HEK293 (cell line): ENCODE measurements around the gene CFAP157.

Experiments
- CTCF ChIA-PET: fragments of 350-600 bp; formaldehyde crosslinking; extraction: SDS; loops from one replicate; lab custom pipeline; 2021; ENCODE audit warnings: antibody characterized with exemption; lab: Yijun Ruan, JAX
- POLR2A ChIA-PET: fragments of 300-600 bp; formaldehyde crosslinking; extraction: SDS; loops from one replicate; lab custom pipeline; 2020; ENCODE audit warnings: antibody characterized with exemption, inconsistent platforms; lab: Yijun Ruan, JAX
- H3K27ac ChIP-seq: fragments of 200-500 bp; sonication (Bioruptor generic); 2 replicates; pipeline ENCODE4 v1.5.1; 2014; ENCODE audit warnings: low read depth, low read length, control low read depth, inconsistent platforms; ENCODE audit errors: extremely low read depth
- H3K36me3 ChIP-seq, 2 experiments: fragments of 200-500 bp in 1 of 2; sonication (Bioruptor generic) in 1 of 2; 1 replicate in 1 of 2; 2 replicates in 1 of 2; pipeline ENCODE4 v1.5.1; 2014 to 2017; ENCODE audit warnings: inconsistent platforms in 2 of 2, low read length in 2 of 2; ENCODE audit not compliant: control insufficient read depth in 2 of 2, insufficient read depth in 1 of 2
- H3K4me1 ChIP-seq: fragments of 200-500 bp; sonication (Bioruptor generic); 2 replicates; pipeline ENCODE4 v1.5.1; 2014; ENCODE audit warnings: mild to moderate bottlenecking, low read length, inconsistent platforms; ENCODE audit not compliant: control insufficient read depth, insufficient read depth
- H3K4me3 ChIP-seq: 2 replicates; pipeline ENCODE4 v1.5.1; 2011; ENCODE audit warnings: low read depth, mild to moderate bottlenecking, control low read depth, low read length, moderate library complexity
- H3K9me3 ChIP-seq: fragments of 200-500 bp; sonication (Bioruptor generic); 2 replicates; pipeline ENCODE4 v1.5.1; 2014; ENCODE audit warnings: low read depth, low read length, inconsistent platforms; ENCODE audit not compliant: control insufficient read depth, insufficient read depth
- BCL11B ChIP-seq: fragments of 450-650 bp; formaldehyde crosslinking; IDR thresholded peaks from 2 replicates; pipeline ENCODE4 v1.5.1; 2016; ENCODE audit warnings: low read depth, missing biosample characterization, missing genetic modification characterization
- GLI4 ChIP-seq: fragments of 450-650 bp; formaldehyde crosslinking; IDR thresholded peaks from 2 replicates; pipeline ENCODE4 v1.5.1; 2016; ENCODE audit warnings: missing biosample characterization, missing genetic modification characterization
- KLF17 ChIP-seq: fragments of 450-650 bp; formaldehyde crosslinking; IDR thresholded peaks from 2 replicates; pipeline ENCODE4 v1.5.1; 2016; ENCODE audit warnings: missing biosample characterization, missing genetic modification characterization
- KLF9 ChIP-seq: fragments of 450-650 bp; formaldehyde crosslinking; IDR thresholded peaks from 2 replicates; pipeline ENCODE4 v1.5.1; 2016; ENCODE audit warnings: missing biosample characterization, missing genetic modification characterization, low read depth
- PBX3 ChIP-seq: sonication (generic); formaldehyde crosslinking; IDR thresholded peaks from 2 replicates; pipeline ENCODE4 v1.8.1; 2022; ENCODE audit warnings: mild to moderate bottlenecking, moderate library complexity, missing genetic modification reagents
- PRDM10 ChIP-seq: fragments of 450-650 bp; formaldehyde crosslinking; IDR thresholded peaks from 2 replicates; pipeline ENCODE4 v1.5.1; 2016; ENCODE audit warnings: missing biosample characterization, missing genetic modification characterization
- SCRT1 ChIP-seq: fragments of 450-650 bp; formaldehyde crosslinking; IDR thresholded peaks from 2 replicates; pipeline ENCODE4 v1.5.1; 2016; ENCODE audit warnings: missing biosample characterization, missing genetic modification characterization, borderline replicate concordance
- SCRT2 ChIP-seq: fragments of 450-650 bp; formaldehyde crosslinking; IDR thresholded peaks from 2 replicates; pipeline ENCODE4 v1.5.1; 2016; ENCODE audit warnings: missing biosample characterization, missing genetic modification characterization
- SP3 ChIP-seq: fragments of 450-650 bp; formaldehyde crosslinking; IDR thresholded peaks from 2 replicates; pipeline ENCODE4 v1.5.1; 2016; ENCODE audit warnings: missing biosample characterization, missing genetic modification characterization
- TRIM28 ChIP-seq: IDR thresholded peaks from 2 replicates; pipeline ENCODE4 v1.6.1; 2011; ENCODE audit warnings: low read length, control low read depth, borderline replicate concordance
- YY1 ChIP-seq: fragments of 450-650 bp; formaldehyde crosslinking; IDR thresholded peaks from 2 replicates; pipeline ENCODE4 v1.5.1; 2018; ENCODE audit warnings: missing biosample characterization, missing genetic modification characterization
- ZNF140 ChIP-seq: fragments of 450-650 bp; formaldehyde crosslinking; IDR thresholded peaks from 2 replicates; pipeline ENCODE4 v1.5.1; 2016; ENCODE audit warnings: missing biosample characterization, missing genetic modification characterization
- ZNF391 ChIP-seq: fragments of 450-650 bp; formaldehyde crosslinking; IDR thresholded peaks from 2 replicates; pipeline ENCODE4 v1.5.1; 2016; ENCODE audit warnings: low read depth, missing biosample characterization, missing genetic modification characterization, borderline replicate concordance
- ZNF416 ChIP-seq: fragments of 450-650 bp; formaldehyde crosslinking; IDR thresholded peaks from 2 replicates; pipeline ENCODE4 v1.5.1; 2016; ENCODE audit warnings: missing biosample characterization, missing genetic modification characterization
- ZNF48 ChIP-seq: fragments of 450-650 bp; formaldehyde crosslinking; IDR thresholded peaks from 2 replicates; pipeline ENCODE4 v1.5.1; 2016; ENCODE audit warnings: missing biosample characterization, missing genetic modification characterization
- ZNF488 ChIP-seq: fragments of 450-650 bp; formaldehyde crosslinking; IDR thresholded peaks from 2 replicates; pipeline ENCODE4 v1.5.1; 2016; ENCODE audit warnings: missing biosample characterization, missing genetic modification characterization
- ZNF580 ChIP-seq: fragments of 450-650 bp; formaldehyde crosslinking; IDR thresholded peaks from 2 replicates; pipeline ENCODE4 v1.5.1; 2016; ENCODE audit warnings: missing biosample characterization, missing genetic modification characterization
- ZNF626 ChIP-seq: fragments of 450-650 bp; sonication (Bioruptor Pico); formaldehyde crosslinking; IDR thresholded peaks from 2 replicates; pipeline ENCODE4 v1.5.1; 2018; ENCODE audit warnings: missing biosample characterization, missing genetic modification characterization, inconsistent platforms
- ZNF639 ChIP-seq: fragments of 450-650 bp; formaldehyde crosslinking; IDR thresholded peaks from 2 replicates; pipeline ENCODE4 v1.5.1; 2016; ENCODE audit warnings: missing biosample characterization, missing genetic modification characterization
- ZNF670 ChIP-seq: fragments of 450-650 bp; formaldehyde crosslinking; IDR thresholded peaks from 2 replicates; pipeline ENCODE4 v1.5.1; 2016; ENCODE audit warnings: missing biosample characterization, missing genetic modification characterization, low read depth
- ZNF777 ChIP-seq: fragments of 450-650 bp; formaldehyde crosslinking; IDR thresholded peaks from 2 replicates; pipeline ENCODE4 v1.5.1; 2017; ENCODE audit warnings: missing biosample characterization, missing genetic modification characterization, borderline replicate concordance

The CFAP157 gene

GRCh38 chr9:127689329-127690000, 17.3 kb upstream of the CFAP157 start (continued):
- TF ChIP-seq YY1 (tag by site-specific recombination) (no peak), SP3 (no peak)

- H3K9me3 ChIP-seq = no peaks in the 10 kb centered on the region
- no peak for TF ChIP-seq SCRT1 (tag by site-specific recombination)
- no peak for TF ChIP-seq ZNF580 (tag by site-specific recombination)
- no peak for TF ChIP-seq ZNF391 (tag by site-specific recombination)
- TF ChIP-seq ZNF48 (tag by site-specific recombination) = no peak
- POLR2A ChIA-PET = no interaction called here
- CTCF ChIA-PET = interaction anchor here (1.0 kb wide), 1 partner anchor 179 kb away, joined by 4 read pairs; no protein-coding TSS in a partner anchor
- H3K4me1 ChIP-seq = no peaks in the 10 kb centered on the region
- H3K4me3 ChIP-seq = no peak overlapping the region
- H3K36me3 ChIP-seq = peaks cover 0 to 36% of the 10 kb centered on the region in 2 experiments; a peak in 1 of 3 replicates
- H3K27ac ChIP-seq = no peak overlapping the region
Observed at GRCh38 chr9:127690735-127691134, 16.1 kb upstream of the CFAP157 start.

GRCh38 chr9:127692071-127692470, 14.7 kb upstream of the CFAP157 start:
- Histone ChIP-seq H3K4me3 (no peak overlapping the region), H3K36me3 (peaks cover 0 to 36% of the 10 kb centered on the region in 2 experiments; a peak in 1 of 3 replicates), H3K27ac (no peak overlapping the region), H3K9me3 (no peaks in the 10 kb centered on the region), H3K4me1 (no peaks in the 10 kb centered on the region)
- POLR2A ChIA-PET = no interaction called here
- CTCF ChIA-PET = interaction anchor here (0.7 to 1.0 kb wide), 2 partner anchors 42 to 189 kb away, joined by 3 to 4 read pairs; no protein-coding TSS in a partner anchor
- TF ChIP-seq ZNF626 (tag by site-specific recombination) = no peak
- TF ChIP-seq TRIM28 = no peak
- no peak for TF ChIP-seq ZNF777 (tag by site-specific recombination)
- TF ChIP-seq ZNF416 (tag by site-specific recombination) = no peak

- no peaks in the 10 kb centered on the region for H3K9me3 ChIP-seq
- ChIA-PET CTCF (interaction anchor here (0.5 kb wide), 1 partner anchor 299 kb away, joined by 4 read pairs; no protein-coding TSS in a partner anchor), POLR2A (no interaction called here)
- H3K27ac ChIP-seq = no peak overlapping the region
- H3K4me1 ChIP-seq = no peaks in the 10 kb centered on the region
- H3K36me3 ChIP-seq = peaks cover 0 to 34% of the 10 kb centered on the region in 2 experiments; a peak in 1 of 3 replicates
- no peak overlapping the region for H3K4me3 ChIP-seq
- TF ChIP-seq PBX3 = no peak
- no peak for TF ChIP-seq ZNF670 (tag by site-specific recombination)
- TF ChIP-seq GLI4 = no peak
- no peak for TF ChIP-seq PRDM10
- no peak for TF ChIP-seq ZNF639 (tag by site-specific recombination)
- TF ChIP-seq SCRT2 (tag by site-specific recombination) = no peak
- TF ChIP-seq KLF17 (tag by site-specific recombination) = no peak
- no peak for TF ChIP-seq ZNF488 (tag by site-specific recombination)
- no peak for TF ChIP-seq BCL11B (tag by site-specific recombination)
- no peak for TF ChIP-seq KLF9 (tag by site-specific recombination)
- TF ChIP-seq ZNF140 (tag by site-specific recombination) = no peak
Observed at GRCh38 chr9:127693143-127693542, 13.6 kb upstream of the CFAP157 start.
